Trophoblast cell (in vitro differentiated cells and primary cell): ENCODE data around the gene FAM219A.

ENCODE experiments used
- DNase-seq, 2 donors: peaks; one replicate each; pipeline ENCODE4 v3.0.0-alpha.2; 2016
- H2AFZ ChIP-seq: 2 replicates; pipeline ENCODE4 v1.6.1; 2013; ENCODE audit warnings: low read length, moderate library complexity, mild to moderate bottlenecking; ENCODE audit not compliant: insufficient read depth, poor library complexity
- H2AK5ac ChIP-seq: 2 replicates; pipeline ENCODE4 v1.6.1; 2013; ENCODE audit warnings: mild to moderate bottlenecking, low read length
- H2BK120ac ChIP-seq: 2 replicates; pipeline ENCODE4 v1.6.1; 2013; ENCODE audit warnings: low read length, mild to moderate bottlenecking, moderate library complexity; ENCODE audit not compliant: insufficient read depth, poor library complexity
- H2BK12ac ChIP-seq: 2 replicates; pipeline ENCODE4 v1.6.1; 2013; ENCODE audit warnings: mild to moderate bottlenecking, low read length, moderate library complexity
- H2BK5ac ChIP-seq: 2 replicates; pipeline ENCODE4 v1.6.1; 2013; ENCODE audit warnings: low read length, low read depth, moderate library complexity, mild to moderate bottlenecking; ENCODE audit not compliant: poor library complexity
- H3K14ac ChIP-seq: 2 replicates; pipeline ENCODE4 v1.6.1; 2013; ENCODE audit warnings: mild to moderate bottlenecking, low read length
- H3K18ac ChIP-seq: 2 replicates; pipeline ENCODE4 v1.6.1; 2013; ENCODE audit warnings: mild to moderate bottlenecking, low read length
- H3K23ac ChIP-seq: 2 replicates; pipeline ENCODE4 v1.6.1; 2013; ENCODE audit warnings: low read length
- H3K27ac ChIP-seq: 2 replicates; pipeline ENCODE4 v1.5.1; 2013; ENCODE audit warnings: low read depth, mild to moderate bottlenecking, inconsistent platforms, low read length, moderate library complexity
- H3K27me3 ChIP-seq: 2 replicates; pipeline ENCODE4 v1.6.1; 2013; ENCODE audit warnings: inconsistent platforms, mild to moderate bottlenecking, low read length, moderate library complexity; ENCODE audit not compliant: insufficient read depth
- H3K36me3 ChIP-seq, 2 experiments: 1 replicate in 1 of 2; 2 replicates in 1 of 2; pipeline ENCODE4 v1.6.1; 2013; ENCODE audit warnings: low read length in 2 of 2, mild to moderate bottlenecking in 2 of 2, moderate library complexity in 1 of 2; ENCODE audit not compliant: insufficient read depth in 2 of 2, control insufficient read depth in 1 of 2
- H3K4ac ChIP-seq: 2 replicates; pipeline ENCODE4 v1.6.1; 2013; ENCODE audit warnings: low read depth, mild to moderate bottlenecking, low read length, moderate library complexity
- H3K4me1 ChIP-seq, 2 experiments: 1 replicate in 1 of 2; 2 replicates in 1 of 2; pipeline ENCODE4 v1.6.1; 2013; ENCODE audit warnings: low read length in 2 of 2, mild to moderate bottlenecking in 2 of 2, moderate library complexity in 1 of 2; ENCODE audit not compliant: insufficient read depth in 2 of 2, control insufficient read depth in 1 of 2
- H3K4me2 ChIP-seq: 2 replicates; pipeline ENCODE4 v1.6.1; 2013; ENCODE audit warnings: inconsistent platforms, mild to moderate bottlenecking, low read length, moderate library complexity
- H3K4me3 ChIP-seq: 2 replicates; pipeline ENCODE4 v1.5.1; 2013; ENCODE audit warnings: mild to moderate bottlenecking, low read depth, low read length, inconsistent platforms
- H3K79me1 ChIP-seq: one replicate; pipeline ENCODE4 v1.6.1; 2013; ENCODE audit warnings: low read length
- H3K79me2 ChIP-seq: 2 replicates; pipeline ENCODE4 v1.6.1; 2013; ENCODE audit warnings: low read length, mild to moderate bottlenecking; ENCODE audit not compliant: control insufficient read depth, insufficient read depth, poor library complexity
- H3K9ac ChIP-seq: 2 replicates; pipeline ENCODE4 v1.6.1; 2013; ENCODE audit warnings: mild to moderate bottlenecking, low read length
- H3K9me3 ChIP-seq: 2 replicates; pipeline ENCODE4 v1.6.1; 2013; ENCODE audit warnings: low read depth, mild to moderate bottlenecking, control low read depth, inconsistent platforms, low read length; ENCODE audit not compliant: insufficient read depth
- H4K12ac ChIP-seq: 2 replicates; pipeline ENCODE4 v1.6.1; 2013; ENCODE audit warnings: low read depth, mild to moderate bottlenecking, low read length, moderate library complexity
- H4K8ac ChIP-seq: 2 replicates; pipeline ENCODE4 v1.6.1; 2013; ENCODE audit warnings: low read depth, mild to moderate bottlenecking, low read length, moderate library complexity
- H4K91ac ChIP-seq: one replicate; pipeline ENCODE4 v1.6.1; 2013; ENCODE audit warnings: low read depth, mild to moderate bottlenecking, low read length, moderate library complexity
- WGBS: extraction: QIAGEN DNeasy Blood & Tissue Kit; methylation state at CpG from one replicate; pipeline ENCODE4 v1.1.7; 2013; ENCODE audit warnings: missing lambda C conversion rate; ENCODE audit not compliant: insufficient read length, insufficient coverage; ENCODE audit errors: extremely low coverage; 5-methylcytosine and 5-hydroxymethylcytosine counted together

FAM219A gene

GRCh38 chr9:34400275-34400674 lies 58.1 kb downstream of the FAM219A start:
- DNase-seq, result no peak
- no CpG with 5 or more reads among the region's 12 CpGs for WGBS
- no peak overlapping the region for H3K23ac ChIP-seq
- H3K4ac ChIP-seq, result no peak overlapping the region
- peaks cover 39 to 50% of the 10 kb centered on the region in 2 experiments for H3K36me3 ChIP-seq
- no peak overlapping the region for H2BK120ac ChIP-seq
- no peaks in the 10 kb centered on the region for H3K79me2 ChIP-seq
- no peaks in the 10 kb centered on the region for H3K79me1 ChIP-seq
- no peak overlapping the region for H4K12ac ChIP-seq
- no peak overlapping the region for H3K27ac ChIP-seq
- H4K8ac ChIP-seq, result no peak overlapping the region
- no peak overlapping the region for H3K14ac ChIP-seq
- H3K4me2 ChIP-seq, result no peak overlapping the region
- H3K18ac ChIP-seq, result no peak overlapping the region
- no peak overlapping the region for H2BK12ac ChIP-seq
- H2AK5ac ChIP-seq, result no peak overlapping the region
- H2AFZ ChIP-seq, result no peak overlapping the region
- no peaks in the 10 kb centered on the region for H3K9me3 ChIP-seq
- H2BK5ac ChIP-seq, result no peak overlapping the region
- H4K91ac ChIP-seq, result no peak overlapping the region
- H3K27me3 ChIP-seq, result no peaks in the 10 kb centered on the region
- H3K4me3 ChIP-seq, result no peak overlapping the region
- H3K4me1 ChIP-seq, result no peaks in the 10 kb centered on the region
- no peak overlapping the region for H3K9ac ChIP-seq

GRCh38 chr9:34399729-34400128 lies 58.6 kb downstream of the FAM219A start:
- H2AFZ ChIP-seq, result no peak overlapping the region

GRCh38 chr9:34398875-34399274 lies 59.5 kb downstream of the FAM219A start:
- Histone ChIP-seq H4K91ac (no peak overlapping the region), H3K79me1 (no peaks in the 10 kb centered on the region), H3K14ac (no peak overlapping the region), H2BK120ac (no peak overlapping the region), H2AK5ac (no peak overlapping the region), H3K4me3 (no peak overlapping the region), H3K9ac (no peak overlapping the region), H2AFZ (no peak overlapping the region), H3K9me3 (no peaks in the 10 kb centered on the region), H3K4me1 (no peaks in the 10 kb centered on the region), H3K18ac (no peak overlapping the region), H3K27me3 (no peaks in the 10 kb centered on the region), H3K4ac (no peak overlapping the region), H4K12ac (no peak overlapping the region), H3K27ac (no peak overlapping the region), H2BK5ac (no peak overlapping the region), H4K8ac (no peak overlapping the region), H2BK12ac (no peak overlapping the region), H3K23ac (no peak overlapping the region), H3K79me2 (no peaks in the 10 kb centered on the region), H3K4me2 (no peak overlapping the region), H3K36me3 (peaks cover 37 to 45% of the 10 kb centered on the region in 2 experiments)
- no CpG with 5 or more reads among the region's 1 CpG for WGBS
- DNase-seq, result no peak

More at GRCh38 chr9:34399729-34400128, 58.6 kb downstream of the FAM219A start:
- H3K4ac ChIP-seq, result no peak overlapping the region
- H3K79me1 ChIP-seq, result no peaks in the 10 kb centered on the region
- H2BK12ac ChIP-seq, result no peak overlapping the region
- H3K9me3 ChIP-seq, result no peaks in the 10 kb centered on the region
- no CpG with 5 or more reads among the region's 4 CpGs for WGBS
- H3K9ac ChIP-seq, result no peak overlapping the region
- H3K18ac ChIP-seq, result no peak overlapping the region
- no peak overlapping the region for H3K23ac ChIP-seq
- H3K4me1 ChIP-seq, result no peaks in the 10 kb centered on the region
- no peak overlapping the region for H4K8ac ChIP-seq
- no peak overlapping the region for H3K27ac ChIP-seq
- H2BK5ac ChIP-seq, result no peak overlapping the region
- no peak overlapping the region for H3K14ac ChIP-seq
- peaks cover 37 to 45% of the 10 kb centered on the region in 2 experiments for H3K36me3 ChIP-seq
- H2AK5ac ChIP-seq, result no peak overlapping the region
- no peak overlapping the region for H2BK120ac ChIP-seq
- DNase-seq, result no peak
- H4K91ac ChIP-seq, result no peak overlapping the region
- no peak overlapping the region for H4K12ac ChIP-seq
- no peaks in the 10 kb centered on the region for H3K79me2 ChIP-seq
- no peak overlapping the region for H3K4me3 ChIP-seq
- H3K4me2 ChIP-seq, result no peak overlapping the region
- H3K27me3 ChIP-seq, result no peaks in the 10 kb centered on the region

DNA sequence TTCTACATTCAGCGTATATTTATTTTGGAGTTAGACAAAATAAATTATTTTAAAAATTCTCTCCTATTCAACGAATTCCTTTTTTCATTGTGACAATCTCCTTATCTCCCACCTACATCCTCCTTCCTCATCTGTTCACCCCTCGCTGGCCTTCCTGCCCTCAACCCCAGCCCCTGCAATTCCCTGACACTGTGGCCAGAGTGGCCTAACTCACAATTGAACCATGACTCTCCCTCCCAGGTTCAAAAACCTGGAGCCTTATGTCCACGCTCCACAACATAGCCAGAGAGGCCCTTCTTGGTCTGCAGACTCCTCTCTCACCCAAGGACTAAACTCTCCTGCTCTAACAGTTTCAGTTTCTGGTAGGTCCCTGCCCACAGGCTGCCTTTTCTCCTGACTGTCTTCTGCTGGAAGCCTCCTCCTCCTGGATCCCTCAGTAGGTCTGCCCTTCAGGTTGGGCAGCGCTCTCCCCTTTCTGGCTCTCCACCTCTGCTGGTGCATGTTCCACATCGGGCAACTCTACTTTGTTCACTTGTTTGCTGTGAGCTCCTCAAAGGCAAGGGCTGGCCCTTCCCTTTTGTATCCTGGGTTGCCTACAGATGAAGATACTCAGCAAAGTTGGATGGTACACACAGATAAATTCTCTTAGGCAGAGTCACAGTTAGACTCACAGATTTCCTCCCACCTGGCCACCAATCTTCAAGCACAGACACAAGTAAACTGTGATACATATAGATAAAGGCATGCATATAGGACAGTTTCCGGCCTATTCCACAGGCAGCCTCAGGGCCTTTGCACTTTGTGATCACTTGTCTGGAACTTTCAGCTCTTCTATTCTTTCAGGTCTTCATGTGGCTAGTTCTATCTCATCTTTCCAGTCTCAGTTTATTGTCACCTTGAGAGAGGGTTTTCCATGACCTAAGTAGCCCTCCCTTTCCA lies 61.8 kb downstream of the FAM219A start:
- Histone ChIP-seq H3K23ac (no peak overlapping the region), H3K79me2 (no peaks in the 10 kb centered on the region), H2AK5ac (no peak overlapping the region), H4K12ac (no peak overlapping the region), H4K91ac (no peak overlapping the region), H3K4me3 (no peak overlapping the region), H2BK120ac (no peak overlapping the region), H3K27ac (no peak overlapping the region), H3K4ac (no peak overlapping the region), H2BK5ac (no peak overlapping the region), H3K36me3 (peaks cover 23 to 29% of the 10 kb centered on the region in 2 experiments), H3K14ac (no peak overlapping the region), H3K9me3 (no peaks in the 10 kb centered on the region), H3K18ac (no peak overlapping the region), H2AFZ (no peak overlapping the region), H3K4me2 (no peak overlapping the region), H3K79me1 (no peaks in the 10 kb centered on the region), H3K9ac (no peak overlapping the region), H3K27me3 (no peaks in the 10 kb centered on the region), H3K4me1 (no peaks in the 10 kb centered on the region), H4K8ac (no peak overlapping the region), H2BK12ac (no peak overlapping the region)
- no peak for DNase-seq
- WGBS, result no CpG with 5 or more reads among the region's 7 CpGs
